Mesenchymal stem cell (in vitro differentiated cells and primary cell): ENCODE measurements around the gene DGCR6L.
A peak's percentile ranks its signal among the peaks of the same experiment; 100 is the strongest.
"Not testable (repeated sequence)": the region's sequence is repeated elsewhere in the genome, so short reads cannot be mapped to it uniquely, and the experiment has no call there.

Experiments used
- DNase-seq: peaks from one replicate; pipeline ENCODE4 v3.0.0-alpha.2; 2013
- H2AFZ ChIP-seq: one replicate; pipeline ENCODE4 v1.6.1; 2013; ENCODE audit warnings: low read depth, mild to moderate bottlenecking, control low read depth, inconsistent platforms, low read length, moderate library complexity
- H2AK5ac ChIP-seq: 2 replicates; pipeline ENCODE4 v1.6.1; 2013; ENCODE audit warnings: low read length, moderate library complexity, mild to moderate bottlenecking, inconsistent platforms; ENCODE audit not compliant: severe bottlenecking
- H2BK120ac ChIP-seq: one replicate; pipeline ENCODE4 v1.6.1; 2013; ENCODE audit warnings: low read depth, mild to moderate bottlenecking, inconsistent platforms, low read length, moderate library complexity
- H2BK12ac ChIP-seq, 2 experiments: one replicate each; pipeline ENCODE4 v1.6.1; 2013; ENCODE audit warnings: inconsistent platforms in 2 of 2, low read length in 2 of 2, mild to moderate bottlenecking in 2 of 2, moderate library complexity in 2 of 2, control low read depth in 1 of 2
- H2BK15ac ChIP-seq: one replicate; pipeline ENCODE4 v1.6.1; 2013; ENCODE audit warnings: mild to moderate bottlenecking, low read depth, inconsistent platforms; ENCODE audit not compliant: poor library complexity, severe bottlenecking
- H2BK5ac ChIP-seq: 2 replicates; pipeline ENCODE4 v1.6.1; 2013; ENCODE audit warnings: low read depth, mild to moderate bottlenecking, low read length, control low read depth, inconsistent platforms; ENCODE audit not compliant: poor library complexity, severe bottlenecking
- H3K14ac ChIP-seq, 2 experiments: one replicate each; pipeline ENCODE4 v1.6.1; 2013; ENCODE audit warnings: inconsistent platforms in 2 of 2, low read length in 2 of 2, control low read depth in 1 of 2, mild to moderate bottlenecking in 1 of 2, moderate library complexity in 1 of 2
- H3K18ac ChIP-seq, 2 experiments: one replicate each; pipeline ENCODE4 v1.6.1; 2013; ENCODE audit warnings: inconsistent platforms in 2 of 2, low read length in 2 of 2, control low read depth in 1 of 2, low read depth in 1 of 2, mild to moderate bottlenecking in 1 of 2
- H3K23ac ChIP-seq, 2 experiments: one replicate each; pipeline ENCODE4 v1.6.1; 2013; ENCODE audit warnings: inconsistent platforms in 2 of 2, low read length in 2 of 2, mild to moderate bottlenecking in 2 of 2, moderate library complexity in 2 of 2, control low read depth in 1 of 2
- H3K27ac ChIP-seq: 2 replicates; pipeline ENCODE4 v1.5.1; 2013; ENCODE audit warnings: mild to moderate bottlenecking, moderate library complexity, low read length, control low read depth, inconsistent platforms; ENCODE audit not compliant: poor library complexity, severe bottlenecking
- H3K27me3 ChIP-seq, 2 experiments: 2 replicates each; pipeline versions ENCODE4 v1.6.1 to v1.7.0; 2013; ENCODE audit warnings: low read length in 2 of 2, mild to moderate bottlenecking in 2 of 2, moderate library complexity in 2 of 2, control low read depth in 1 of 2, inconsistent platforms in 1 of 2; ENCODE audit not compliant: control insufficient read depth in 1 of 2, insufficient read depth in 1 of 2
- H3K36me3 ChIP-seq, 2 experiments: 2 replicates each; pipeline versions ENCODE4 v1.6.1 to v1.7.0; 2013; ENCODE audit warnings: low read length in 2 of 2, control low read depth in 1 of 2, inconsistent platforms in 1 of 2, low read depth in 1 of 2, mild to moderate bottlenecking in 1 of 2; ENCODE audit not compliant: insufficient read depth in 2 of 2, control insufficient read depth in 1 of 2
- H3K4ac ChIP-seq, 2 experiments: one replicate each; pipeline ENCODE4 v1.6.1; 2013; ENCODE audit warnings: inconsistent platforms in 2 of 2, low read length in 2 of 2, mild to moderate bottlenecking in 2 of 2, moderate library complexity in 2 of 2, control low read depth in 1 of 2, low read depth in 1 of 2
- H3K4me1 ChIP-seq: 2 replicates; pipeline ENCODE4 v1.6.1; 2013; ENCODE audit warnings: low read depth, low read length, control low read depth; ENCODE audit not compliant: control insufficient read depth, insufficient read depth
- H3K4me2 ChIP-seq: 2 replicates; pipeline ENCODE4 v1.6.1; 2013; ENCODE audit warnings: low read length, mild to moderate bottlenecking, inconsistent platforms; ENCODE audit not compliant: poor library complexity, severe bottlenecking
- H3K4me3 ChIP-seq, 2 experiments: 2 replicates each; pipeline versions ENCODE4 v1.5.1 to v1.7.0; 2013; ENCODE audit warnings: low read length in 2 of 2, mild to moderate bottlenecking in 2 of 2, control low read depth in 1 of 2, low read depth in 1 of 2; ENCODE audit not compliant: insufficient read depth in 1 of 2
- H3K79me1 ChIP-seq: replicated peaks from 2 replicates; pipeline ENCODE4 v1.6.1; 2013; ENCODE audit warnings: mild to moderate bottlenecking, control low read depth, low read length, inconsistent platforms; ENCODE audit not compliant: poor library complexity, severe bottlenecking
- H3K9ac ChIP-seq: 2 replicates; pipeline ENCODE4 v1.7.0; 2013; ENCODE audit warnings: mild to moderate bottlenecking, low read length, moderate library complexity
- H3K9me3 ChIP-seq: 2 replicates; pipeline ENCODE4 v1.7.0; 2013; ENCODE audit warnings: mild to moderate bottlenecking, low read length; ENCODE audit not compliant: control insufficient read depth
- H4K8ac ChIP-seq: one replicate; pipeline ENCODE4 v1.6.1; 2013; ENCODE audit warnings: inconsistent platforms, mild to moderate bottlenecking, low read length, moderate library complexity
- H4K91ac ChIP-seq: one replicate; pipeline ENCODE4 v1.6.1; 2013; ENCODE audit warnings: mild to moderate bottlenecking, low read length, inconsistent platforms
- WGBS: methylation state at CpG from one replicate; pipeline ENCODE4 v1.1.7; 2013; ENCODE audit warnings: mixed read lengths; 5-methylcytosine and 5-hydroxymethylcytosine counted together

The DGCR6L gene

GRCh38 chr22:20306646-20307447, 13.0 kb downstream of the DGCR6L start:
- H3K4ac ChIP-seq, H2BK15ac ChIP-seq, H4K91ac ChIP-seq, H3K18ac ChIP-seq, H4K8ac ChIP-seq, H3K27ac ChIP-seq, H3K4me2 ChIP-seq, H3K4me1 ChIP-seq, H2BK12ac ChIP-seq, H3K9me3 ChIP-seq, H3K36me3 ChIP-seq, H3K4me3 ChIP-seq, H2BK5ac ChIP-seq, H3K23ac ChIP-seq, H3K9ac ChIP-seq, H2AK5ac ChIP-seq, H2AFZ ChIP-seq, H3K79me1 ChIP-seq, H3K14ac ChIP-seq, DNase-seq, H2BK120ac ChIP-seq: not testable (repeated sequence)
- WGBS = 91% methylated on average over 20 of the region's 21 CpGs
- peaks cover 9 to 27% of the 10 kb centered on the region in 2 experiments for H3K27me3 ChIP-seq

GRCh38 chr22:20305894-20306645, 13.8 kb downstream of the DGCR6L start:
- Histone ChIP-seq H3K14ac (no peak overlapping the region), H3K9me3 (no peaks in the 10 kb centered on the region), H4K91ac (peak overlapping the region; percentile 27), H4K8ac (no peak overlapping the region), H3K4me1 (peaks cover 8% of the 10 kb centered on the region), H2BK5ac (no peak overlapping the region), H3K27me3 (peaks cover 12 to 35% of the 10 kb centered on the region in 2 experiments), H3K9ac (no peak overlapping the region), H2BK12ac (no peak overlapping the region), H3K4ac (no peak overlapping the region), H2BK120ac (no peak overlapping the region), H3K79me1 (no peaks in the 10 kb centered on the region), H3K27ac (no peak overlapping the region), H2AK5ac (no peak overlapping the region), H2BK15ac (no peak overlapping the region), H3K23ac (no peak overlapping the region), H3K4me2 (no peak overlapping the region), H3K4me3 (no peak overlapping the region), H2AFZ (no peak overlapping the region), H3K18ac (no peak overlapping the region), H3K36me3 (no peaks in the 10 kb centered on the region)
- no peak for DNase-seq
- WGBS = 86% methylated on average over 21 of the region's 21 CpGs

GRCh38 chr22:20305230-20305893, 14.5 kb downstream of the DGCR6L start:
- H3K36me3 ChIP-seq, H2BK5ac ChIP-seq, H2BK120ac ChIP-seq, H2BK12ac ChIP-seq, H4K8ac ChIP-seq, H3K4me1 ChIP-seq, H2AFZ ChIP-seq, H3K4me2 ChIP-seq, H3K9ac ChIP-seq, H2AK5ac ChIP-seq, H3K79me1 ChIP-seq, H3K4me3 ChIP-seq, H3K27ac ChIP-seq, DNase-seq, H3K23ac ChIP-seq, H3K14ac ChIP-seq, H3K9me3 ChIP-seq, H4K91ac ChIP-seq, H2BK15ac ChIP-seq, H3K18ac ChIP-seq, H3K4ac ChIP-seq: not testable (repeated sequence)
- peaks cover 18 to 41% of the 10 kb centered on the region in 2 experiments for H3K27me3 ChIP-seq
- WGBS = 86% methylated on average over 8 of the region's 12 CpGs

- Histone ChIP-seq H2BK5ac (no peak overlapping the region), H3K79me1 (no peaks in the 10 kb centered on the region), H3K36me3 (no peaks in the 10 kb centered on the region), H3K14ac (peak overlapping the region in 1 of 2 experiments; percentile 81), H2AK5ac (no peak overlapping the region), H2BK15ac (no peak overlapping the region), H3K27ac (no peak overlapping the region), H2AFZ (no peak overlapping the region), H3K9ac (no peak overlapping the region), H3K4me3 (no peak overlapping the region), H3K23ac (no peak overlapping the region), H3K9me3 (no peaks in the 10 kb centered on the region), H3K4me1 (peaks cover 7% of the 10 kb centered on the region), H3K4me2 (no peak overlapping the region), H3K18ac (no peak overlapping the region), H4K8ac (no peak overlapping the region), H2BK120ac (no peak overlapping the region), H4K91ac (no peak overlapping the region), H3K4ac (no peak overlapping the region), H3K27me3 (peaks cover 18 to 45% of the 10 kb centered on the region in 2 experiments), H2BK12ac (no peak overlapping the region)
- DNase-seq = no peak
- 92% methylated on average over 7 of the region's 9 CpGs for WGBS
These were observed 15.2 kb downstream of the DGCR6L start for GRCh38 chr22:20304646-20305045.
